HG03135 (cell line): ENCODE results near the gene NDUFS2.
A peak's percentile ranks its signal among the peaks of the same experiment; 100 is the strongest.

Experiments used
- ATAC-seq: cut with Tn5 transposase; IDR thresholded peaks from one replicate; pipeline ENCODE4 v1.9.1; 2021; ENCODE audit warnings: mild to moderate bottlenecking, moderate library complexity; ENCODE audit not compliant: unreplicated experiment

The NDUFS2 gene

DNA sequence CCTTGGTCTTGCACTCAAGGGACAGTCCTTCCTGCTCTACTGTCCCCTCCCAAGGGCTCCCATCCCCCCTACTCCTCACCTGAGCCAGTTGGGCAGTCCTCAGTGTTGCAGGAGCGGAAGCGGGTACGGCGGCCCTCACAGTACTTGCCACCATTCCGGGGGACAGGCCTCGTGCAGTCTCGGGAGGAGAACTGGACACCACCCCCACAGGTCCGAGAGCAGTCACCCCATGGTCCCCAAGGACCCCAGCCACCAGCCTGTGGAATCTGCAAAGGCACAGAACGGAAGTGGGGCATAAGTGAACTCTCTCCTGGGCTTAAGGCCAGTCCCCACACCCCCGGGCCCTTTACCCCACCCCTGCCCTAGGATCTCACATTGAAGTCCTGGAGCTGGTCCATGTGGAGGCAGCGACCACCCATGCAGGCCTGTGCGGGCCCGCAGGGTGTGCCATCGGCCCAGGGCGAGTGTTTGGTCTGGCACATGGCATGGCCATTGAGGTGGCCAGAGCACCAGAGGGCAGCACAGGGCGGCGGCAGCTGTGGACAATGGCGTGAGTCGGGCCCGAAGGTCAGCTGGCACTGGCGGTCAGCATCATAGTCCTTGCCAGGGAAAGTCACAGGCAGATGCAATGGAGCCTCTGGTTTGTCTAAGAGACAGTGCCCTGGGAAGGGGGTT lies 8.5 kb upstream of the NDUFS2 start:
- no peak for ATAC-seq

DNA sequence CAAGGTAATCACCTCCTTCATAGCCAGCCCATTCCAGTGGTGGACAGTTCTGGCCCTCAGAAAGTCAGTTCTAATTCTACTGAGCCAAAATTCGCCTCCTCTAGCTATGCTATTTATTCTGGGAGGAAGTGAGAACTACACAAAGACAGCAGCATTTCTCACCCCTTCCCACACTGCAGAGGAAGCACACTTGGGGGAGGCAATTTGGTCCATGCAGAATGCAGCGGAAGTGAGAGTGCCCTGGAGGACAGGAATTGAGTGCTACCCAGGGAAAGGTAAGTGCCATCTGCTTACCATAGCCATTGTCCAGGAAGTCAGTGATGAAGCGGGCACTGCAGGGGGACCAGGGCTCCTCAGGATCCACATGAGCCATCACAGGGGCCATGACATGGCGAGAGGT lies 7.0 kb upstream of the NDUFS2 start:
- ATAC-seq, result no peak

DNA sequence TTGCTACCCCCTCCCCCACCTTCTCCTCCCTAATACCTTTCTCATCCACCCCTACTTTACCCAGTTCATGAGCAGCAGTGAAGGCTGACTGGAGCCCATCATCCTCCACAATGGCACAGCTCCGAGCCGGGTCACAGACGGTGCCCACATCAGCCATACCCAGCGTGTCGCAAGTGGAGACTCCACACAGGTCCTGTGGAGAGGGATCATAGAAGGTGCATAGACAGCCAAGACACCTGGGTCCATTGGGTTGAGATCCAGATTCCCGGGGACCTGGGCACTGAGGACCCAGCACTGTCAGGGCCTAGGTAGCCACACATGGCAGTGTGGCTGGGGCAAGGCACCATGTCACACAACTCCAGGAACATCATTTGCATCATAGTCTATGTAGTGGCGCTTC lies 6.1 kb upstream of the NDUFS2 start:
- ATAC-seq, result no peak

DNA sequence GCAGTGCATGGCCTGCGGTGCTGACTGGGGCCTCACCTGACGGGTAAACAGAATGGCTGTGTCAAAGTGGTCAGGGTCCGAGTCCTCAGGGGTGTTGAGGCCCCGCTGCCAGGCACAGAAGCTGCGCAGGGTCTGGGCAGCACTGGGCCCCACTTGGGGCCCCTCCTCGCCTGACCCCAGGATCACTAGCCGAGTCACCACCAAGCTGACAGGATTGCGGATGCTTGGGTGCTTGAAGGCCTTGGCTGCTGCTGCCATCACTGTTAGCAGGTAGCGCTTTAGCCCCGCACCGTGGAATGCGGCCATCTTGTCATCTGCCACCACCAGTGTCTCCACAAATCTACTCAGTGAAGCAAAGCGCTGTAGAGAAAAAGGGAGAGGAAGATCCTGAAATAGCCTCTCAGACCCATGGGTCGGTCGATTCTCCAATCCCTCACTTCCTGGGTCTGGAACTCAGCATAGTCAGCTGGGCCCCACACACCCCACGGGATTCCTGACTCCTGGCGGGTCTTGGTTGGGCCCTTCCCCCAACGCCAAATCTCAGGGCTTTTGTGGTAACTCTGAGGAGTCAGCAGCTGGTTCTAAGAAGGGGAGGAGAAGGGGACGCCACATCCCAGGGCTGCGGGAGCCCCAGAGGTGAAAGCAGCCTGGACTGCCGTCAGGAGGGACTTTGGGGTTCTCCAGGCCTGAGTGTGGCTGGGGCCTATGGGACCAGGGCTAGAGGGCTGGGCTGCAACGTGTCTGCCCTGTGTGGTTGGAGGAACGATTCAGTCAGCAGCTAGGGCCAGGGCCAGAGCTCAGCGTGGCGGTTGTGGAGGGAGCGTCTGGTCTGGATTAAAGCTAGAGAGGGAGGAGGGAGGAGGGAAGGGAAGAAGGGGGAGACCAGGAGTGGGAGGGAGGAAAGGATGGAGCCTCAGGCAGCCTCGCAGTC lies 5.4 kb upstream of the NDUFS2 start:
- no peak for ATAC-seq

DNA sequence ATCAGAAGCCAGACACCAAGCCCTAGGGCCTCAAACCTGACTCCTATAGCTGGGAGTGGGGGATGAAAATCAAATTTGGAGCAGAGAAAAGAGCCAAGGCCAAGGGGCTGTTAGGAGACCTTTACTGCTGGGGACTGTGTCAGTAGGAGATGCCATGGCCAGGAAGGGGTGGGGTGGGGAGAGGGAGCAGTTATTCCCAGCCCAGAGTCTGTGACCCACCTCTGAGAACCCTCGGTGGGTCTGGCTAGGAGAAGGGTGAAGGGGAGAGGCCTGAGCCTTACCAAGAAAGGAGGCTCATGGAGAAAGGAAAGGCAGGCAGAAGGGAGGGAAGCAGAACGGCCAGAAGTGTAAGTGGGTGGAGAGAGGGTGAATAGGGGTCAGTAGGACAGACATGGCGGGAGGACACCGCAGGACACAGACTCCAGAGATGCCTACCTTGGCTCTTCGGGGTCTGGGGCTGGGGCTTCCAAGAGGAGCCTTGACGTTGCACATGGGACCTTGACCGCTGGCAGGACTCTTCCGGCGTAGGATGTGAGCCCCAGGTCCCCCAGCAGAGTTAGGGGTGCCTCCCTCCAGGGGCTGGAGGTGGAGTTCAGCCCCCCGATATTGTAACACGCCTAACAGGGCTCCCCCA lies 4.5 kb upstream of the NDUFS2 start:
- ATAC-seq, result no peak

DNA sequence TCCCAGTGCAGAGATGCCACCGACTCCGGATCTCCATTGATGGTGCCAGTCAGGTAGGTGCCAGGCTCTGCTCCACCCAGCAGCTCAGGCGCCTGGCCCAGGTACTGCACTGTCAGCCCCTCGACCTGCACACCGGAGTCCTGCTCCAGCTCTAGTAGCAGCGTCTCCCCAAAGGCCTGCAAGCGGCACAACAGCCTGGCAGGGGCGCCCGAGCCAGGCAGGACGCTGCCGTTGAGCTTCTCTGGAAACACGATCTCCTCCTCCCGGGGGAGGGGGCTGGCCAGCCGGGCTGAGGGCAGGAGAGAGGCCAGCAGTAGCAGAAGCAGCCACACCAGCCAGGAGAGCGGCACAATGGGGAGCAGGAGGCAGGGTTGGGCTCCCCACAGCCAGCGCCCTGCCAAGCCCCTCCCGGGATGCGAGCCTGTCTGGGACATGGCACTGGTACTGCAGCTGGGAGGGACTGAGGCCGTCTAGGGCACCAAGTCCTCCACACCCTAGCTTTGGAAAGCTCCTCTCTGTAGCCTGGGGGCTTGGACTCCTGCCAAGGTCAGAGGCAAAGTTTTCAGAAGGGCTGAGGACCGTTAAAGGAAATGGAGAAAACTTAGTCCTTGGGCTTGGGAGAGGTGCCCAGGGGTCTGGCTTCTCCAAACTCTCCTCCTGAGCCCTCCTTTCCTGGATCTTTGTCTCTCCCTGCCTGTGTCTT lies 3.8 kb upstream of the NDUFS2 start:
- no peak for ATAC-seq

DNA sequence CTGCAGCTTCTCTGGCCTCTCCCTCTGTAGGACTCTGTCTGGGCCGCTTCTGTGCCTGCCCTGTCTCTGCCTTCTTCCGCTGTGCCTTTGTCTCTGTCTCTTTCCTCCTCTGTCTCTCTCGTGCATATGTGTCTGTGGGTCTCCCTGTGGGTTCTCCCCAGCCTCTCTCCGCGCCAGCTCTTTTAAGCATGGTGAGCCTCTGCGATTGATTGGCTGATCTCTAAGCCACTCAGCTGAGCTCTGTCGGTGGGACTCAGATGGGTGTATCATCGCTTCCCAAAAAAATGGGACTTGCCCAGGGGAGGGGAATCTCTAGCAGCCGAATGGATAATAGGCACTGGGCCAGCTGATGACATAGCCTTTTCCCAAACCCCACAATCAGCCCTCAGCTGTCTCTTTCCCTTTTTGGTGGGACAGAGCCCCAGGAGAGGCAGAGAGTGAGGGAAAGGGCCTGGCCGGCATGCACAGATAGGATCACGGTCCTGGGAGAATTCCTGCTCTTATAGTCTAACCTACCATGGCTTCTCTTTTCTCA lies 3.2 kb upstream of the NDUFS2 start, which contains the start of gene ADAMTS4:
Gene ADAMTS4 (minus strand): TSS at position 158 of the 535 bp plus-strand sequence. CDS start 427 bp downstream, outside the sequence.
- ATAC-seq, result no peak

DNA sequence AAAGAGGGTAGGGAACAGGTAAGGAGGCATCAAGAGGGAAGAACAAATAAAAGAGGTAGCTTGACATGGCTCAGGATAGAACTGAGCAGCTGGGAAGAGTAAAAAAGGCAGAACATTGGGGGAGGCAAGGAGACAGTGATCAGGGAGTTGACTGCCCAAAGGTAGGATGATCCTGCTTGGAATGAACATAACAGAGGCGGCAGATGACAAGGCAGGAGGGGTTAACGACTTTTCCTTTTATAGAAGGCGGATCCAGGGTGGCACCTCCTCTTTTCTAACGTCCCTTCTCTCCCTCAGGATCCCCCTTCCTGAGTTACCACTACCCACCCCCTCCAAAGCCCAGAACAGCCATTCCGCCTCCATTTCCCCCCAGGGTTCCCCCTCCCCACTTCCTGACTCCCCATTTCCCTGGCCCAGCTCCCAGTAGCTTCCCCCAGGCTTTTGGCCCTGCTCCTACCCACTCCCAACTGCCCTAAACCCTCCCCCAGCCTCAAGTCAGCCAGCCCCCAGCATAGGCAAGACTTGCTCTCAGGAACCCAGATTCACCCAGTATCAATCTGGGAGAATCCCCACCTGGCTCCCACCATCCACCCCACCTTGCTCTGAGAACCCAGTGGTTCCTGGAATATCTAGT lies 2.5 kb upstream of the NDUFS2 start:
- ATAC-seq, result no peak

DNA sequence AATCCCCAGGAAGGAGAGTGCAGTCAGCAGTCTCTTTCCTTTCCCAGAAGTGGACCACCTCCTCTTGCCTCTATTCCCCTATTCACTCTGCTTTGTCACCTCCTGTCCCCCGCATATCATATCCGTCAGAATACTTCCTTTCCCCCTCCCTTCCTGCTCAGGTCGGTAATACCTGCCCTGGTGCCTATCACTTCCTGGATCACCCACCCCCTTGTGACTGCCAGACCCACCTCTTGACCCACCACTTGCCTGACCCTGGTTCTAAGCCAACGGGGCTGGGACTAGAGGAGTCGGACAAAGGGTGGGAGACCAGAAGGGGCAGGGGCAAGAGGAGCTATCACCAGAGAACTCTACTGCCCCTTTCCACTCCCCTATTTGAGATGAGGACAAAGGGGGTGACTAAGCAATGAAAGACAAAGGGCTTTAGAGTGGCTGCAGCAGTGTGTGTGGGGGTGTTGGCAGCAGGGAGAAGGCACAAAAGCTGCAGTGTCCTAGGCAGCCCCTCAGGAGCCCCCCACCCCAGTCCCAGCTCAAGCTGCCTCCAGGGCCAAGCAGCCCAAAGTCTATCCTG lies 1.7 kb upstream of the NDUFS2 start:
- ATAC-seq, result no peak

DNA sequence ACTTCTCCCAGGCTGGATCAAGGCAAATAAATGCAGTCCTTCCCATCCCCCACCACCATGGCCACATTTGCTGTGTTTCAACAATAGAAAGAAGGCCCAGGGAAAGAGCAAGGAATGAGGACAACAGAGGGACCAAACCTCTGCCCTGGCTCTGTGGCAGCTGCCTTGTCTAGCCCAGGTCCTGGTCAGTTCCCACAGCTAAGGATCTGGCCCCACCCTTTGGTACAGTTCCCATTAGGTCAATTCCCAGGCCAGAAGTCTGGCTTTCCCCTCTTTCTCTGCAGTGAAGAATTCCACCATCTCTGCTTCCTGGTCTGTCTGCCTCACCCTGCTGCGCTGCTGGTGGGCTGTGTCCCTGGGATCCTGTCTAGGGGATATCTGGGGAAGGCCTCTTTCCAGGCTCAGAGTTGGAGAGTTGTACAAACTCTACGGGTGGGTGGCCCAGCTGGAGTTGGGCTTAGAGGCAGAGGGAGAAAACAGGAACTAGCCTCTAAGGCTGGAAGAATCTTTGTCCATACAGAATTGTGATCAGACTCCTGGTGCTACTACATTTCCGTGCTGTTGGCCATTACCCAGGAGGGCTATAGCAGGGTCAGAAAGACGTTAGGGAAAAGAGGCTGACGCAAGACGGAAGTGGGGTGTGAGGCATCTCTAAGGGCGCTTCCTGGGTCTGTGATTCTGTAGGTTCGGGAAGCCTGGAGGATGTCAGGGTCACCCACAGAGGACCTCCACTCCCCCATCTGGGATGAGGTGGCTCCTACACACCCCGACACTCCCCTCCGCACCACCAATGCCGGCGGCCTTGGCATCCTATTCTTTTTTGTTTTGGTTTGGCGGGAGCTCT lies 953 bp upstream of the NDUFS2 start:
- no peak for ATAC-seq

DNA sequence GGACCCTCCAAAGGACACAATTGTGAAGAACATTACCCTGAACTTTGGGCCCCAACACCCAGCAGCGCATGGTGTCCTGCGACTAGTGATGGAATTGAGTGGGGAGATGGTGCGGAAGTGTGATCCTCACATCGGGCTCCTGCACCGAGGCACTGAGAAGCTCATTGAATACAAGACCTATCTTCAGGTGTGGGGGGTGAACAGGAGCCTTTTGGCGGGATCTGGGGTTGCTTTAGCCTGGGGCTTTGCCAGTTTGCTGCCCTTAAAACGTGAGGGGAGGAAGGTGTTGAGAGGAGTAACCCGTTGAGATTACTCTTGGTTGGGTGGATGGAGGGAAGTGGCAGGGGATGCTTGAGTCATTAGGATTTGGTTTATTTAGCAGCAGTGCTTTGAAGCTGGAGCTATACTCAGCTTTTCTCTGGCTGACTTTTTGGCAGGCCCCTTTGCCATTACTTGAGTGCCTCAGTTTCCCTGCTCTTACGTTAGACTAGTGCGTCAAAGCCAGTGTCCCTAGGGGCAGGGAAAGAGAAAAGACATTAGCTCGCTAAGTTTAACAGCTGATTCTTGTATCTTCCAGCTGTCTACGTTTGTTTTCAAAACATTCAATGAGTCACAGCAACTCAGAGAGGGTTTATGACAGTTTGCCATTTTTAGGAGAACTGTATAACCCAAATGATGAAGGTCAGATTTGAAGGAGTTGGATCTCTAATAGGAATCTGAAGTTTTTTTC lies 4.4 kb downstream of the NDUFS2 start:
- no peak for ATAC-seq

DNA sequence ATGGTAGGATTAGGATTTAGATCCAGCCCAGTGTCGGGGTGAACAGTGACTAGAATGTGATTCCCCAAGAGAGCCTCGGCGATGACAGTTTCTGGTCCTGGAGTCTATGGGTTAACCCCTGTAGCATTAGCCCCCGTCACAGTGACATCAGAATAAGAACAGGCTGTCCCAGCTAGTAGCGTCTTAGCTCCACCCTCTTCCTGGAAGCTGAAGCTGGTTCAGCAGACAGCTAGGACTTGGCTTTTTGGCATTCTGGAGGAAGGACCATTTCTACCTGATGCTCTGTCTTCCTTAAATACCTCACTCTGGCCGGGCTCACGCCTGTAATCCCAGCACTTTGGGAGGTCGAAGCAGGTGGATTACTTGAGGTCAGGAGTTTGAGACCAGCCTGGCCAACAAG lies 5.0 kb downstream of the NDUFS2 start:
- ATAC-seq, result no peak

DNA sequence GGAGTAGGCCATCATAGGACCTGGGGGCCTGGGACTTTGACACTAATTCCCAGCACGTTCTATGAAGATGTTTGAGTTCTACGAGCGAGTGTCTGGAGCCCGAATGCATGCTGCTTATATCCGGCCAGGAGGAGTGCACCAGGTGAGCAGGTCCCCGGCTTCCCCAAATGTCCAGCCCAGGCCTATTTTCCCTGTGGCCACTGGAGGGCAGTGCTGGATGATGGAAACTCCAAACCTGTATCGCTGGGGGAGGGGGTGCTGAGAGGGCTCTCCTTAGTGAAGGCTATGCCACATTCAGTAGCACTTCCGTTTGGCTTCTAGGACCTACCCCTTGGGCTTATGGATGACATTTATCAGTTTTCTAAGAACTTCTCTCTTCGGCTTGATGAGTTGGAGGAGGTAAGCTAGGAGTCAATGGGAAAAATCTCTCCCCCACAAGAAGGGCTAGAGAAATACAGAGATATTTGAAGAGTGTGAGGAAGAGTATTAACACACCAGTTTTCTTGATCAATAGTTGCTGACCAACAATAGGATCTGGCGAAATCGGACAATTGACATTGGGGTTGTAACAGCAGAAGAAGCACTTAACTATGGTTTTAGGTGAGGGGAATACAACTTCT lies 7.7 kb downstream of the NDUFS2 start:
- ATAC-seq, result no peak

DNA sequence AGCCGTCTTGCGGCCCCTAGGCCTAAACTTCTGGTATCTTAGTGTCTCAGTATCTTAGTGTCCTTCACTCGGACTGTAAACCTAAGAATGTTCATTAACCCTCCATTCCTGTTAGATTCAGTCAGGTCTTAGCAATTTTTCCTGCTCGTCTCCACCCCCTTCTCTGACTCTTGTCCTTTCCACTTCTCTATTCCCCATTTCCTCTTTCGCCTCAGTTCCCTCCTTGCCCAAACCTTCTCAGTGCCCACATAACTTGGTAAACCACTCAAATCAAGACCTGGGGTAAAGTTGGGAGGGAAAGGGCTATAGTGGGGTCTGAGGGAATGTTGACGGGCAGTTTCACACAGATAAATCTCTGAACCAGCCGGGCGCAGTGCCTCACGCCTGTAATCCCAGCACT lies 12.2 kb downstream of the NDUFS2 start:
- no peak for ATAC-seq

DNA sequence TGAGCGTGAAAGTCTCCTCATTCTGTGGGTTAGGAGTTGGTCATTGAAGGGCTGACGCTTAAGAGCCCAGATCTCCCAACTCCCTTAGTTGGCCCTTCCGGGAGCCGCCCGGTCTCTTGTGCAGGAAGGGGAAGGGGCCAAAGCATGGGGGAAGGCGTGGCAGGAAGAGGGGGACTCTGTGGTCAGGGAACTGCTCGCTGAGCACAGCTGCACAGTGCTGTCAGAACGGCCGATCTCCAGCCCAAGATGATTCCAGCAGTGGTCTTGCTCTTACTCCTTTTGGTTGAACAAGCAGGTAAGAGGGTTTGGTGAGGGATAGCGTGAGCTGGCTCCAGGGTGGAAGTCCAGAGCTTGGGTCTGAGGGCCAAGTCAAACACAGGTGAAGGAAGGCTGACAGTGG lies 12.9 kb downstream of the NDUFS2 start, which contains the start of gene FCER1G:
Gene FCER1G (plus strand): TSS at position 220 of the 400 bp plus-strand sequence. CDS start 27 bp downstream, at position 247.
- no peak for ATAC-seq

DNA sequence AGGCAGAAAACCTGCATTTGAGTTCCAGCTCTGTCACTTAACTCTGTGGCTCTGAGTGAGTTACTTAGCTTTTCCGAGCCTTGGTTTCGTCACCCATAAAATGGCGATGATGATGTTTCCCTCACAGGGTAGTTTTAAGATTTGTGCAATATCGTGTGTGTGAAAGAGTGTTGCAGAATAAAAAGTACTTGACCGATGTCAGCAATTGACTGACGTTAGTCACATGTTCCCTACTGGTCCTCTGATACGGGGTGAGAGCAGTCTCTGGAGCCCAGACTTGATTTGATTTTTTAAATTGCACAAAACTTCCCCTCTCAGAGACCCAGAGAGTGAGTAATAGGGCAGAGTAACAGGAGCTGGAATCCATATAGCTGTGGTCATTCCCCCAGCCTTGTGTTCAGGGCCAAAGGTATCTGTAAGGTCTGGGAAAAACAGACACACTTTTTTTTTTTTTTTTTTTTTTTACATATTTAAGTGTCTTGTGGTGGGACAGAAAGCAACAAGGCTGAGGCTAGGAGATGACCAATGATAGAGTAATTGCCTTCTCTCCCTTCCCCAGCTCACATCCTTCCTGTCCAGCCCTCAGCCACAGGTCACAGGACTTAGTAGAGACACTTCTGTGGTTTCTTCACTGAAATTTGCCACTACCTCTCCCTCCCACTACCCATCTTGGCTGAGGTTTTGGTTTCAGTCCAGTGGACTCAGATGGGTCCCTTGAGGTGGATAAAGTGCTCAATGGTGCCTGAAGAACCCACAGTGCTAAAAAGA lies 15.0 kb downstream of the NDUFS2 start:
- ATAC-seq, result peak; percentile 82

DNA sequence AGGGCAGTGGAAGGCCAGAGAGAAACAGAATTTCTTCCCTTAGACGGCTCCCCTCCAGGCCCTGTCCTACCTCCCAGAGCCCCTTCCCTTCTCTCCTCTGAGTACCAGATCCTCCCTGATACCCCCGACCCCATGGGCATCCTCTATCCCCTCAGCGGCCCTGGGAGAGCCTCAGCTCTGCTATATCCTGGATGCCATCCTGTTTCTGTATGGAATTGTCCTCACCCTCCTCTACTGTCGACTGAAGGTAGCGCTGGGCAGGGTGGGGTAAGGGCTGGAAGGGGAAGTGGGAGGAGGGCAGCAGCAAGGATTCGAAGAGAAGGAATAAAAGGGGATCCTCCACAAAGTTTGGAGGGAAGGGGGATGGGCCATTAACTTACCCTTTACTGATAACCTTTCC lies 15.7 kb downstream of the NDUFS2 start:
- ATAC-seq, result no peak
